Upper lobe of left lung (tissue), 6 donors: Measurements from ENCODE around the gene TOM1L2. TPM values are rescaled to one million over a fixed set of nuclear protein-coding genes. Genes with fewer than 3 reads are reported as not detected.
"Not testable (repeated sequence)": the region's sequence is repeated elsewhere in the genome, so short reads cannot be mapped to it uniquely, and the experiment has no call there.

Experiments
- ATAC-seq, 2 donors: fragments of 200-7000 bp; cut with Tn5 transposase; one replicate each; pipeline ENCODE4 v1.9.1; 2022; ENCODE audit warnings: mild to moderate bottlenecking in 2 of 2, moderate library complexity in 2 of 2; ENCODE audit not compliant: low FRiP score in 2 of 2
- DNase-seq, 2 donors: peaks; one replicate each; pipeline ENCODE4 v3.0.0-alpha.2; 2019 to 2020
- H3K27ac ChIP-seq, 4 donors: fragments of 200-600 bp; sonication (generic); one replicate each; pipeline ENCODE4 v1.5.1; 2016 to 2019
- H3K27me3 ChIP-seq, 4 donors: fragments of 200-600 bp; sonication (generic); one replicate each; pipeline ENCODE4 v1.5.1; 2017 to 2019
- H3K36me3 ChIP-seq, 4 donors: fragments of 200-600 bp; sonication (generic); one replicate each; pipeline ENCODE4 v1.5.1; 2016 to 2019
- H3K4me1 ChIP-seq, 4 donors: fragments of 200-600 bp; sonication (generic); one replicate each; pipeline ENCODE4 v1.5.1; 2018 to 2019
- H3K4me3 ChIP-seq, 4 donors: fragments of 200-600 bp; sonication (generic); one replicate each; pipeline ENCODE4 v1.5.1; 2017 to 2019; ENCODE audit warnings: mild to moderate bottlenecking in 2 of 4, moderate library complexity in 1 of 4
- H3K9me3 ChIP-seq, 4 donors: fragments of 200-600 bp; sonication (generic); one replicate each; pipeline ENCODE4 v1.5.1; 2018 to 2019
- EP300 ChIP-seq, 4 donors: sonication (generic); formaldehyde crosslinking; IDR thresholded peaks; one replicate each; pipeline ENCODE4 v1.5.1; 2017; ENCODE audit warnings: antibody characterized with exemption in 4 of 4, control low read depth in 2 of 4
- POLR2A ChIP-seq, 4 donors: fragments of 450-650 bp; IDR thresholded peaks; one replicate each; pipeline ENCODE4 v1.5.1; 2016 to 2017; ENCODE audit warnings: antibody characterized with exemption in 4 of 4, mild to moderate bottlenecking in 2 of 4
- POLR2AphosphoS5 ChIP-seq, 2 donors: sonication (generic); formaldehyde crosslinking; IDR thresholded peaks; one replicate each; pipeline ENCODE4 v1.5.1; 2017; ENCODE audit warnings: antibody characterized with exemption in 2 of 2
- WGBS, 2 donors: methylation state at CpG; one replicate each; pipeline ENCODE4 v1.1.5; 2017 to 2018; 5-methylcytosine and 5-hydroxymethylcytosine counted together
- total RNA-seq, 6 donors: library from RNA; depleted of rRNA in 4 of 6; stranded (reverse); fragments of >200 nt in 4 of 6; gene quantifications; one replicate each; pipeline versions ENCODE4 v1.1.0 to v1.2.1, GENCODE V29; 2016 to 2021
- TF ChIP-seq, protein P1 (sequence below), 6 experiments: fragments of 450-650 bp in 4 of 6; fragments of 200-600 bp in 2 of 6; sonication (generic) in 2 of 6; IDR thresholded peaks; one replicate each; pipeline ENCODE4 v1.5.1; 2016 to 2019; ENCODE audit warnings: antibody characterized with exemption in 6 of 6
- donor health status: DM: no; HTN: no; CAD: no; lungs with moderate emphysema.
- donor health status: DM: no; HTN: yes; CAD: no; lungs with severe emphysema.

Gene TOM1L2
- total RNA-seq, 6 donors from 2014 or later = 54.2 to 134 (median 72.9) TPM

DNA sequence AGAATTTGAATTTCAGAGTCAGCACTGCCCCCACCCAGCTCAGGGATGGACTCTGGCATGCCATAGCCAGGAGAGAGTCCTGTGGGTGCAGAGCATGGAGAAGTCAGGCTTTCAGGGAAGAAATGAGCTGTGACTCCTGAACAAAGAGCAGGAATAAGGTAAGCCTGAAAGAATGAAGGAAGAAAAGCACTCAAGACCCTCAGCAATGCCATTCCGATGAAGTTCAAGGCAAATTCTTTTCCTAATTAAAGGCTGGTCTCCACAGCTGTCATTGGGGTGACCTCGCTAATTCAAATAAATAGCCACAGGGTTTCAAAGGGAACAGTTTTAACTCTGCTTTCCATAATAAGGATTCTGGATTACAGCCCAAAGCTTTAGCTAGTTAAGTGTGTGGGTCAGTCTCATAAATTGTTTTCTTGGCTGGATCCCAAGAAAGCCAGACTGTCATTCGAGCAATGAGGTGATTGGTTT lies 31.7 kb downstream of the TOM1L2 start:
- peak overlapping the region in 2 of 4 donors; percentile 31 to 55 for H3K27ac ChIP-seq
- H3K4me1 ChIP-seq = peaks cover 42 to 71% (median 45%) of the 10 kb centered on the region in 4 donors
- no peaks in the 10 kb centered on the region for H3K36me3 ChIP-seq
- no peak overlapping the region for H3K4me3 ChIP-seq
- ATAC-seq = no peak
- no peak for DNase-seq
- H3K9me3 ChIP-seq = no peaks in the 10 kb centered on the region
- no peaks in the 10 kb centered on the region for H3K27me3 ChIP-seq
- WGBS, 2 donors = 37 to 58% methylated on average over 3 of the region's 3 CpGs
- TF ChIP-seq EP300 (IDR thresholded peaks at IDR 0.05) (no peak), POLR2A (IDR thresholded peaks at IDR 0.05) (no peak), POLR2AphosphoS5 (IDR thresholded peaks at IDR 0.05) (no peak)
- TF ChIP-seq, protein P1, sequence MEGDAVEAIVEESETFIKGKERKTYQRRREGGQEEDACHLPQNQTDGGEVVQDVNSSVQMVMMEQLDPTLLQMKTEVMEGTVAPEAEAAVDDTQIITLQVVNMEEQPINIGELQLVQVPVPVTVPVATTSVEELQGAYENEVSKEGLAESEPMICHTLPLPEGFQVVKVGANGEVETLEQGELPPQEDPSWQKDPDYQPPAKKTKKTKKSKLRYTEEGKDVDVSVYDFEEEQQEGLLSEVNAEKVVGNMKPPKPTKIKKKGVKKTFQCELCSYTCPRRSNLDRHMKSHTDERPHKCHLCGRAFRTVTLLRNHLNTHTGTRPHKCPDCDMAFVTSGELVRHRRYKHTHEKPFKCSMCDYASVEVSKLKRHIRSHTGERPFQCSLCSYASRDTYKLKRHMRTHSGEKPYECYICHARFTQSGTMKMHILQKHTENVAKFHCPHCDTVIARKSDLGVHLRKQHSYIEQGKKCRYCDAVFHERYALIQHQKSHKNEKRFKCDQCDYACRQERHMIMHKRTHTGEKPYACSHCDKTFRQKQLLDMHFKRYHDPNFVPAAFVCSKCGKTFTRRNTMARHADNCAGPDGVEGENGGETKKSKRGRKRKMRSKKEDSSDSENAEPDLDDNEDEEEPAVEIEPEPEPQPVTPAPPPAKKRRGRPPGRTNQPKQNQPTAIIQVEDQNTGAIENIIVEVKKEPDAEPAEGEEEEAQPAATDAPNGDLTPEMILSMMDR (IDR thresholded peaks at IDR 0.05) = no peak

- not testable (repeated sequence) for H3K9me3 ChIP-seq, ATAC-seq, H3K4me3 ChIP-seq, H3K36me3 ChIP-seq, DNase-seq, H3K27me3 ChIP-seq
- Histone ChIP-seq H3K4me1 (peaks cover 47 to 77% (median 50%) of the 10 kb centered on the region in 4 donors), H3K27ac (peak overlapping the region in 1 of 4 donors; percentile 31)
- WGBS, 2 donors = 81 to 92% methylated on average over 7 of the region's 7 CpGs
These were observed 32.3 kb downstream of the TOM1L2 start for GRCh38 chr17:17939941-17940340.

GRCh38 chr17:17938388-17939107 lies 33.7 kb downstream of the TOM1L2 start:
- 86 to 90% methylated on average over 8 of the region's 8 CpGs for WGBS, 2 donors
- TF ChIP-seq, protein P1 (IDR thresholded peaks at IDR 0.05) = no peak
- TF ChIP-seq POLR2A (IDR thresholded peaks at IDR 0.05) = no peak
- no peak for TF ChIP-seq EP300 (IDR thresholded peaks at IDR 0.05)
- no peak for TF ChIP-seq POLR2AphosphoS5 (IDR thresholded peaks at IDR 0.05)
- Histone ChIP-seq H3K4me3 (no peak overlapping the region), H3K9me3 (no peaks in the 10 kb centered on the region), H3K27me3 (no peaks in the 10 kb centered on the region), H3K36me3 (no peaks in the 10 kb centered on the region), H3K27ac (no peak overlapping the region), H3K4me1 (peaks cover 38 to 71% (median 48%) of the 10 kb centered on the region in 4 donors)
- DNase-seq (peak in 1 of 2 donors; percentile 38), ATAC-seq (no peak)

GRCh38 chr17:17937958-17938357 lies 34.2 kb downstream of the TOM1L2 start:
- no peaks in the 10 kb centered on the region for H3K27me3 ChIP-seq
- ATAC-seq = no peak
- no peak for TF ChIP-seq EP300 (IDR thresholded peaks at IDR 0.05)
- no peak for TF ChIP-seq POLR2A (IDR thresholded peaks at IDR 0.05)
- TF ChIP-seq, protein P1 (IDR thresholded peaks at IDR 0.05) = no peak
- TF ChIP-seq POLR2AphosphoS5 (IDR thresholded peaks at IDR 0.05) = no peak
- H3K36me3 ChIP-seq = no peaks in the 10 kb centered on the region
- H3K4me1 ChIP-seq = peaks cover 33 to 65% (median 42%) of the 10 kb centered on the region in 4 donors
- H3K9me3 ChIP-seq = no peaks in the 10 kb centered on the region
- DNase-seq = no peak
- no peak overlapping the region for H3K27ac ChIP-seq
- WGBS, 2 donors = 71 to 88% methylated on average over 5 of the region's 5 CpGs
- no peak overlapping the region for H3K4me3 ChIP-seq

DNA sequence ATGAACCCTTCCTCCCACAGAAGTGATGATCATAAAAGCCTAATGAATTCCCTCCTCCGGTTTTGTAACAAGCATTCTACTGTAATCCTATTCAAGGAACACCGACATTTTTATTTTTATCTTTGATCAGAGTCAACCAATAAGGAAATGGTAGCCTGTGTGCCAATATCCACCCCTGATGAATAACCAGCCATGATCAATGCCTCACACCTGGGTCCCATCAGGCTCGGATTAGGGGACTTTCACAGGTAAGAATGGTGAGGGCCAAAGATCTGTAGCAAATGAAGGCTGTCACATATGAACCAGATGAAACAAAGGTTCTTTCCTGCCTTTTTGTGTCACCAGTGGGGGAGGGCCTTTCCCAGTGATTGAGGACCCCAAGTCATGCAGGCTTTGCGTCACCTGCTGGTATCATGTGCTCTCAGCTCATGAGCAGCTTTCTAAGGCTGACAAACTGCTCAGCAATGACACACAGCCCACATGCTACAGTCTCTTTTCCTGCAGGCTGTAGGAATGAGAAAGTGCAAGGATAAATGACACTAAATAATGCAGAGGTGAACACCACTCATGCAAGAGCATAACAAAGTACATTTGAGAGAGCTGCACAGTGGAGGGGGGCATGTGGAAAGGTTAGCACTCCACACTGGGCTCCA lies 34.9 kb downstream of the TOM1L2 start:
- Histone ChIP-seq H3K36me3 (no peaks in the 10 kb centered on the region), H3K4me3 (no peak overlapping the region), H3K27me3 (no peaks in the 10 kb centered on the region), H3K9me3 (no peaks in the 10 kb centered on the region), H3K27ac (no peak overlapping the region), H3K4me1 (peaks cover 30 to 58% (median 38%) of the 10 kb centered on the region in 4 donors)
- TF ChIP-seq POLR2A (IDR thresholded peaks at IDR 0.05) = no peak
- no peak for TF ChIP-seq POLR2AphosphoS5 (IDR thresholded peaks at IDR 0.05)
- TF ChIP-seq, protein P1 (IDR thresholded peaks at IDR 0.05) = no peak
- TF ChIP-seq EP300 (IDR thresholded peaks at IDR 0.05) = no peak
- ATAC-seq (no peak), DNase-seq (no peak)
- 83 to 85% methylated on average over 3 to 4 of the region's 4 CpGs for WGBS, 2 donors
